Measurements from ENCODE around the gene SLC22A3. TPM values are rescaled to one million over a fixed set of nuclear protein-coding genes. Genes with fewer than 3 reads are reported as not detected.

The SLC22A3 gene
- total and polyA plus RNA-seq, 2 of the 4 experiments (the other 2 are of a cell fraction) = not detected

GRCh38 chr6:160417146-160417545, 69.0 kb downstream of the SLC22A3 start:
- Histone ChIP-seq H2AK9ac (replicated peaks; ENCODE audit: low read depth, low read length, poor library complexity) (no peak overlapping the region), H3K9me3 (ENCODE audit: control insufficient read depth, insufficient read depth, low read length) (0 out of 2 replicates have a peak, but pooled peaks cover 2% of the 10 kb centered on the region), H3K23ac (ENCODE audit: low read depth, low read length) (no peak overlapping the region), H2BK5ac (ENCODE audit: low read depth, low read length, poor library complexity, severe bottlenecking) (no peak overlapping the region), H4K20me1 (ENCODE audit: insufficient read depth, low read length) (no peaks in the 10 kb centered on the region), H3K9ac (ENCODE audit: low read depth, low read length) (no peak overlapping the region), H3K56ac (ENCODE audit: extremely low read depth, insufficient read depth, low read length) (no peak overlapping the region), H2AK5ac (ENCODE audit: low read depth, low read length) (no peak overlapping the region), H3K4me2 (ENCODE audit: low read depth, low read length) (no peak overlapping the region), H4K91ac (ENCODE audit: insufficient read depth, low read depth, low read length) (no peak overlapping the region), H2BK15ac (ENCODE audit: low read depth, low read length) (no peak overlapping the region), H3K9me1 (ENCODE audit: insufficient read depth, low read length) (no peaks in the 10 kb centered on the region), H3K18ac (ENCODE audit: low read depth, low read length) (no peak overlapping the region), H4K5ac (ENCODE audit: low read depth, low read length) (no peak overlapping the region), H2BK20ac (ENCODE audit: low read depth, low read length) (no peak overlapping the region), H3K4ac (ENCODE audit: low read depth, low read length) (no peak overlapping the region), H3K14ac (replicated peaks; ENCODE audit: low read depth, low read length) (no peak overlapping the region), H3K79me1 (ENCODE audit: low read depth in 1 of 2, low read length in 2 of 2) (no peaks in the 10 kb centered on the region), H3K36me3 (ENCODE audit: control insufficient read depth, insufficient read depth, low read length) (no peaks in the 10 kb centered on the region), H3K4me3 (ENCODE audit: insufficient read depth, low read depth, low read length) (no peak overlapping the region), H3K4me1 (ENCODE audit: control insufficient read depth, insufficient read depth, low read length) (no peaks in the 10 kb centered on the region), H2AFZ (replicated peaks; ENCODE audit: low read length, poor library complexity) (no peak overlapping the region), H3K27me3 (ENCODE audit: control insufficient read depth, insufficient read depth, low read length) (no peaks in the 10 kb centered on the region), H3K27ac (ENCODE audit: insufficient read depth, low read length) (no peak overlapping the region), H2BK120ac (ENCODE audit: low read depth, low read length) (no peak overlapping the region), H4K8ac (ENCODE audit: low read depth in 2 of 2, low read length in 2 of 2) (no peak overlapping the region)
- WGBS, 2 experiments (ENCODE audit: extremely low coverage in 2 of 2, insufficient read length in 1 of 2) = no CpG with 5 or more reads among the region's 1 CpG
- in situ Hi-C loops (cut with MboI; ENCODE audit: low sequenced_read_pairs) = no loop called here
- CTCF ChIA-PET = no interaction called here
- ATAC-seq (ENCODE audit: low read depth) = no peak
- no TSS peak for BruUV-seq (replicated peaks)
- intact Hi-C loops (cut with micrococcal nuclease) = no loop called here
- DNase-seq = no peak
- no peak for TF ChIP-seq BHLHE40 (IDR thresholded peaks at IDR 0.05; ENCODE audit: low read depth, low read length)
- dilution Hi-C loops (cut with HindIII; ENCODE audit: low sequenced_read_pairs, unreplicated experiment) = no loop called here
- POLR2A ChIA-PET (ENCODE audit: unreplicated experiment) = no interaction called here
